GM19035 (cell line): ENCODE measurements around the gene ANKLE2.
"Not testable (repeated sequence)": the region's sequence is repeated elsewhere in the genome, so short reads cannot be mapped to it uniquely, and the experiment has no call there.

ENCODE experiments used
- ATAC-seq: cut with Tn5 transposase; IDR thresholded peaks from one replicate; pipeline ENCODE4 v1.9.1; 2021; ENCODE audit not compliant: unreplicated experiment

The ANKLE2 gene

DNA sequence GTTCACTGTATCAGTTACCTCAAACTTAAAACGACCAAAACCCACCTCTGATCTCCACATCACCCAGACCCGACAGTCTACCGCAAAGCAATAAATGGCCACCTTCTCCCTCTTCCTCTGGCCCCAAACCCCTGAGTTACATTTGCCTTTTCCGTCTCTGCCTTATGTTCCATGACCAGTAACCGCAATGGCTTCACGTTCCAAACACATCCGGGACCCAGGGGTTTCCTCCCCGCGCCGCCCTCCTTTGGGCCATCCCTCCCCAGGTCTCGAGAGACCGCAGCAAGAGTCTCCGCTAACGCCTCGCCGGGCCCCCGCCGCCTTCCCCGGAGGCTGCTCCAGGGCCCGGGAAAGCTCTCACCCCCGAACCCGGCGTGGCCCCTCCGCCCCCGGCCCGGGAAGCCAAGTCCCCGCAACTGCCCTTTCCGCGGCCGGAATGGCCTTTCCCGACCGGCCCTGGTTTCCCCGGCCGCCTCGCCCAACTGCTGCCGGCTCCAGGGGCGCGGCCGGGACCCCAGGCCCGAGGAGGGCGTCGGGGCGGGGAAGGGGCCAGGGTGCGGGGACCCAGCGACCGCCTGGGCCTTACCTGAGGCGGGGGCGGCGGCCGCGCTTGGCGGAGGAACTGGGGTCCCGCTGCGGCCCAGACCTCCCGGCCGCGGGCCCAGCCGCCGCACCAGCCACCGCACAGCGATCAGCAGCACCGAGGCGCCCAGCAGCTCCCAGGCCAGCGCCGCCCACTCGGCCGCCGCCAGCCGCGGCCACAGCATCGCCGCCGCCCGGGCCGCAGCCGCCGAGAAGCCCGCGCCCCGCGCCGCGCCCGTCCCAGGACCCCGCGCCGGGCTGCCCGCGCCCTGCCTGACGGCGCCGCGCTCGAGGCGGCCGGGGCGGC, at the start of gene ANKLE2:
TSS of gene ANKLE2 (minus strand) at position 801 of the 889 bp plus-strand sequence. CDS start at position 767, 34 bp downstream.
- peak; percentile 19 for ATAC-seq

GRCh38 chr12:132809391-132809790, 47.8 kb upstream of the ANKLE2 start:
- not testable (repeated sequence) for ATAC-seq

- no peak for ATAC-seq
These were observed 45.9 kb upstream of the ANKLE2 start for GRCh38 chr12:132807295-132808092.

- no peak for ATAC-seq
These were observed 45.2 kb upstream of the ANKLE2 start for GRCh38 chr12:132806857-132807256.

- no peak for ATAC-seq
These were observed 42.8 kb upstream of the ANKLE2 start for GRCh38 chr12:132804426-132804861.

DNA sequence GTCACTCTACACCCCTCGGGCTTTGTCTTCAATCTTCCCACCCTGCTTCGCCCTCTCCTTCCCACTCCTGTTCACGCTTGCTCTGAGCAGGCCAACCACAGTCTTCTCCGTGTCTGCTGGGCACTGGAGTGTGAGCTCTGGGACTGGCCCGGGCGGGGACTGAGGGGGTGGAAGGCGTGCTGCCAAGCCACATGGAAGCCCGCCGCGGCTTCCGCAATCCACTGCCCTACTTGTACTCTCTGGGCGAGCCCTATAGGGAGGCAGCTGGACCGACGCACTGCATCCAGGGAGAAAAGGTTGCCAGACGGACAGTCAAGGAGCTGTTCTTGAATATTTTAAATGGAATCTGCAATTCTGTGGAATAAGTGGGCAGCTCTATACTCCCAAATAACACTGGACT, 42.3 kb upstream of the ANKLE2 start:
- ATAC-seq = no peak

DNA sequence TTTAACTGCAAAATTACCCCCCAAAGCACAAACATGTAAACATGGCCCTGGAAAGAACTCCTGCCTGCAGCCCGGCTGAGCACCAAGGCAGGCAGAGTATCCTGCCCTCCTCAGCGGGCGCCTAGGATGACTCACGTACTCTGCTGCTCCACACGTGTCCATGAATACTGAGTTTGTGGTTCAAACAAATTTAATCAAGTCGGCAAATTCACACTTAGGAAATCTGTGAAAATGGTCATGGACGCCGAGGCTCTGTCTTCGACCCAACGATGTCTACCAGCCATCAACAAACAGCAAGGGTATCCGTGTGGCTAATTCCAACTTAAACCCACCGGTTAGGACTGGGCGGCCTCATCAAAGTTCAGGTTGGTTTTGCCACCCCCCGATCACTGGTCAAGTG, 41.5 kb upstream of the ANKLE2 start:
- no peak for ATAC-seq

- no peak for ATAC-seq
These were observed 40.1 kb upstream of the ANKLE2 start for GRCh38 chr12:132801741-132802140.

DNA sequence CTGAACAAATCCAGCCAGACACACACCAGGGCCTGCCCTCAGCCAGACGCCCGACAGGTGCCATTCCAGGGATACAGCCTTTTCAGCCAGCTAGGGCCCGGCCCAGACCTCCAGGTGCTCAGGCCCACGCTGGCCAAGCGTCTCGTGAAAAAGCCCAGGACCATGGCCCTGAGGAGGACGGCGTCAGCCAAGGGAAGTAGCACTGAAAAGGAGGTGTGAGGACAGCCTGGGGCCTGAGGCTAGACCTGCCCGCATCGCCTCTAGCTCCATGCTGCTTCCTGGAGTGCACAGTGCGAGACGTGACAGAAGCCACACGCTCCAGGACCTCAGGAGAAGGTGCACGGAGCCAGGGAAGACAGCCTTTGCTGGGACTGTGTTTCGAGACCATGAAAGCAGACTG, 37.2 kb upstream of the ANKLE2 start:
- no peak for ATAC-seq

DNA sequence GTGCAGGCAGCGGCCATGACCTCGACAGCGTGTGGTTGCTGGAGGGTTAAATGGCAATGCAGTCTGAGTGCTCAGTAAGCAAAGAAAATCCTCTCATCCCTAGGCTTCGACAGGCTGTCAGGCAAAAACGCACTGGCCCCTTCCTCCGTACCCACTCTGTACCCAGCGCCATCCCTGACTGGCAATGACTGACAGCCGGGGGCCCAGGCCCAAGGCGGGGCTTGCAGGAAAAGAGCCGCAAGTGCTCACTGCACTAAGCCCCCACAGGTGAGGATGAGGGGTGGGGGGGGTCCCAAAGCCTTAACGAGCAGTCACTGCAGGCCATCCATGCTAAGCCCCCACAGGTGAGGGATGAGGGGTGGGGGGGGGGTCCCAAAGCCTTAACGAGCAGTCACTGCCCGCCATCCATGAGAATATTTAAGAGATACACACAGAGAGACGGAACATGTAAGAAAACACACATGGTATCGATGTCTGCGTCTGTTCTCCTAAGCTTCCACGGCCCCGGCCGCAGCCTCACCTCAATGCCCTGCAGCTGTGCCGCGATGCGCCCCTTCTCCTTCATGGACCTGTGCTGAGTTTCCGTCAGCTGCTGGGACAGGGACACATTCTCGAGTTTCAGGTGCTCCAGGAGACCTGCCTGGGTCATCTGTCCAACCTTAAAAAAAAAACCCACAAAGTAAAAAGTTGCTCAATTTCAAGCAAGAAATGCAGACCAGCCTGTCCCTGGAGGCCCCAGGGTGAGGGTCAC, 36.4 kb upstream of the ANKLE2 start:
- ATAC-seq = no peak

DNA sequence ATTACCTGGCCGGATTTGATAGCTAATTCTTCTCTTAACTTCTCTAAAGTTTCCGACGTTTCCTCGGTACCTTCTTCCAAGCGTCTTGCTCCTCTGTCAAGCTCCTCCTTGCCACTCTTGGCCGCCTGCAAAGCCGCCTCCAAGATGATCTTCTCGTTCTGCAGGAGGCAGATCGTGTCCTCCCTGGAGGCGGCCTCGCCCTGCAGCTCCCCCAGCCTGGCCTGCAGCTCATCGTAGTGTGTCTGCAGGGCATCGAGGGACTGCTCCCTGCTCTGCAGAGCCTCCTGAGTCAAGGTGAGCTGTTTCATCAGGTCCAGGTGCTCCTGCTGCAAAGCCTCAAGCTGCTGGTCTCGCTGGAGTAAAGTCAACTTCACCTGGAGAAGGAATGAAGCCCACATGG, 34.2 kb upstream of the ANKLE2 start:
- ATAC-seq = no peak

DNA sequence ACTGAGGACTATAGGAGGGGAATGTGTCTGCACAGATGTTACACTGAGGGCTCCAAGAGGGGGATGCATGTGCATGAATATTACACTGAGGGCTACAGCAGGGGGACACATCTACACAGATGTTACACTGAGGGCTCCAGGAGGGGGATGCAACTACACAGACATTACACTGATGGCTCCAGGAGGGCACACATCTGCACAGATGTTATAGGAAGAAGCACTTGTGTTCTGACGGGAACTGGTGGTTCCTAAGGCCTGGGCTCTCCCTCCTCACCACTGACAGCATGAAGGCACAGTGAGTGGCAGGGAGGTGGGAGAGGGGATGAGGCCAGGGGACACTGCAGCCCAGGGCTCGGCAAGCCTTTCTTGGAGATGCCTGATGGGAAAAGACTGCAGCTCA, 30.3 kb upstream of the ANKLE2 start:
- ATAC-seq = not testable (repeated sequence)

DNA sequence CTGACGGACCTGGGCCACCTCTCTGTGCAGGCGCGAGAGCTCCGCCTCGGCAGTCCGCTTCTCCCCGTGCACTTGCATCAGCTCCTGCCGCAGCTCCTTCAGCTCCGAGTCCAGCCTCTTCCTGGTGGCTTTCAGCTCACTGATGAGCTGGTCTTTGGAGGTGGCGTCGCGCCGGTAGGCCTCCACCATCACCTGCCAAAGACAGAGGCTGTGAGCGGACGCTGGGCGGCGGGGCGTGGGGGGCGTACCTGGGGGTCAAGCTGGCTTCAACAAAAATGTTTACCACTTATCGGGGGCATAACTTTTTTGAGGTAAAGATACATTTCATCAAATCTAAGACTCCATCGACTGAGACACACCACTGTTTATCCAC, 27.5 kb upstream of the ANKLE2 start:
- no peak for ATAC-seq

DNA sequence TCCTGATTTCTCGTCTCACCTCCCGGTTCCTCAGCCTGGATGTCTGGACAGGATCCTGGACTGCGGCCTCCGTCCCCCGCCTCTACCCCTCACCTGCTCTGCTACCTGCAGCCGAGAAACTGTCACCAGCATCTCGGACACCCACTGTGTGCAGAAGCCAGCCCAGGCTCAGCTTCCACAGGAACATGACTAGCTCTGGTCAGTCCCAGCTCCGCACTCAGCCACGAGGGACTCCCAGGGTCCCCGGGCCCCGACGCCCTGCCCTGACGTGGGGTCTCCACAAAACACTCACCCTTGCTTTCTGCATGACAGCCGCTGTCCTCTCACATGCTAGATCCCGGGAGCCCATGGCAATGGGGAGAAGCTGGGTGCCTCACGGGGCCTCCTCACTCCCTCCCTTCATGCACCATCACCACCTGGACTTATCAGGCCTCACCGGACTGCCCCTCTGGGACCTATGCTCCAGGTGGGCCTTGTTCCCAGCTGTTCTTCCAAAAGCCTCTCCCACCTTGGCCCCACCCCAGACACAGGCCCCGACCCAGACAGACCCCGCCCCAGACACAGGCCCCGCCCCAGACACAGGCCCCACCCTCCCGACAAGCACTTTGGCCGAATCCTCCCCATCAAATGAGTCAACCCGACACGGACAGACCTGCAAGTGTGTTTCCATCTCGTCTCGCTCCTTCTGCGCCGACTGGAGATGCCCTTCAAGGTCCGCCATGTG, 26.9 kb upstream of the ANKLE2 start:
- no peak for ATAC-seq

- no peak for ATAC-seq
These were observed 26.2 kb upstream of the ANKLE2 start for GRCh38 chr12:132787877-132788276.

DNA sequence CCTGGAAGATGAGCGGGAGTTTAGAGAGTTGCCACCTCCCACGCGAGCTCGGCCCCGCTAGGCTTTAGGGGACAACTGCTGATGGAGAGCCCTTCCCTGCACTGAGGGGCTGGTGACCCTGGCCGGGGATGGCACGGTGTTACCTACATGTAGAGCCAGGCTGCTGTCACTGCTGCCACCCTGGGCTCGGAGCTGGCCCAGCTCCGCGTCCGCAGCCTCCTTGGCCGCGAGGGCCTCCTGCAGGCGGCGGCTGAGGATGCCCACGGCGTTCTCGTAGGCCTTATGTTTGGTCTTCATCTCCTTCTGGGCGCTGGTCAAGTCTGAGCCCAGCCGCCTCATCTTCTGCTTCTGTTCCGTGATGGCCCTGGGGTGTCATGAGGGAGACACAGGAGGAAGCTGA, 24.6 kb upstream of the ANKLE2 start:
- ATAC-seq = no peak

DNA sequence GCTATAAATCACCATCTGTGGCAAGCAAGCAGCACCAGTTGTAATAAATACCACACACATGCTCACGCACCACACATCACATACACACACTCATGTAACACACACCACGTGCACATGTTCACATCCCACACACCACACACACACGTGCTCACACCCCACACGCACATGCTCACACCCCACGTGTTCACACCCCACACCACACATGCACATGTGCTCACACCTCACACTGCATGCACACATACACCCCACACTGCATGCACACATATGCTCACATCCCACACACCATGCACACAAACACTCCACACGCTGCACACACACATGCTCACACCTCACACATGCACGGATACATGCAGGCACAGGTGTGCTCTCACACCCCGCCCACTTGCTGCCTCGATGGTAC, 22.9 kb upstream of the ANKLE2 start:
- no peak for ATAC-seq

DNA sequence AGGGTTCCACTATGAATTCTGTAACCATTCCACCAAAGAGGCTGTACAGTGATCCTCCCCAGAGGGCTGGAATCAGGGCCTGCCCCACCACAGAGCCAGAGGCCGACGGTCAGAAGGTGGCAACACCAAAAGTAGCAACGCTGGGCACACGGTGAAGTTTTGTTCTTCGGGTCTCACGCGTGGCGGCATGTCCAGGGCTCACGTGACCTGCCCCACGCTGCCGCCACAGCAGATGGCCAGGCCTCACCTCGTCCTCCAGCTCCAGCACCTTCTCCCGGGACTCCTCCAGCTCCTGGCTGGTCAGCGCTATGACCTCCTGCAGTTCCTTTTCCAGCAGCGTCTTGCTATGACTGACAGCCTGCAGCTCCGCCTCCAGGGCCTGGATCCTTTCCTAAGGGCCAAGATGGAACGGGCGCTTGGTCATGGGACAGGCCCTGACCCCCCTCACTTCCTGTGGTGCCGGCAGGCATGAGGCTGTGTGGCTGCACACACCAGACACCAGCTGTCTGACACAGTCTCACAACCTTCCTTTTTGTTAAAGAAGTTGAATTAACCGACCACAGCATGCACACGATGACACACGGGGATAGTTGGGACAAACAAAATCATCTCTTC, 22.4 kb upstream of the ANKLE2 start:
- ATAC-seq = no peak

GRCh38 chr12:132781938-132782337, 20.3 kb upstream of the ANKLE2 start:
- ATAC-seq = no peak

GRCh38 chr12:132779781-132780353, 18.2 kb upstream of the ANKLE2 start:
- no peak for ATAC-seq
